Activated T-cell treated with anti-CD3 and anti-CD28 coated beads for 4 hours (primary cell): Measurements from ENCODE around the gene SEMA5A.

Source experiments
- DNase-seq: peaks from one replicate; pipeline ENCODE4 v3.0.0-alpha.2; 2020

SEMA5A gene

DNA sequence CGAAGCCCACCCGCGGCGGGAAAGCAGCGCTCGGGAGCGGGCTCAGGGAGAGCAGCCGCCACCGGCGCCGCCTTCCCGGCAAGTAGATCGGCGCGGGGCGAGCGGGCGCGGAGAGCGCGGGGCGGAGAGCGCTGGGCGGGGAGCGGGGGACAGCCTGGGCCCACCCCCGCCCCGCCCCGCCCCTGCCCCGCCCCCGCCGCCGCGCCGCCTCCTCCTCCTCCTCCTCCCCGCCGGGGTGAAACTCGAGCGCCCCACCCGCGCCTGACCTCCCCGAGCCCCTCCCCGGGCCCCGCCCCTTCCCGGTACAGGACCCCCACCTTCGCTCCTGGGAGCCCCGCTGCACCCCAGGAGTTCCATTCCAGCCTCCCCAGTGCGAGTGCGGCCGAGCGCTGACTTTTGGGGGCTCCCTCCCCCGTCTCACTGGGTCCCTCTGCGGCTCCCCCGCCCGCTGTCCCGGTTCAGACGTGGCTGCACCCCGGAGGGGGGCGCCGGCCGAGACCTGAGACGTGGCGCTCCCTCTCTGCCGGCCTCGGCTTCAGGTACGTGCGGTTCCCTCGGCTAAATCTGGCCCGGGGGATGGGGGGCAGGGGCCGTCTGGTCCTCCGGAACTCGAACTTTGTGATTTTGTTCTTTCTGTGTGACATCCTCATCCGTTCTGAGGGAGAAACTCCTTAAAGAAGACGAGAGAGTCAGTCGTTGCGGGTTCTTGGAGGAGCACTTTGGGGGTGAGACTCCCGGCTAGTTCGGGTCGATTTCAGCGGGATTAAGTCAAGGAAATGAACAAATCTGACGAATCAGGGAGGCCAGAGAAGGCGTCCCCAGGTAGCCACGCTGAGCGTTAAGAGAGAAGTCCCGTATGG is at the start of gene SEMA5A:
SEMA5A (minus strand) TSS at position 84 of the 860 bp plus-strand sequence. CDS start 166,129 bp downstream, outside the sequence.
- DNase-seq: no peak

GRCh38 chr5:9594913-9595312 is 49.0 kb upstream of the SEMA5A start:
- DNase-seq: no peak

GRCh38 chr5:9589049-9589835 is 43.4 kb upstream of the SEMA5A start:
- no peak for DNase-seq

DNA sequence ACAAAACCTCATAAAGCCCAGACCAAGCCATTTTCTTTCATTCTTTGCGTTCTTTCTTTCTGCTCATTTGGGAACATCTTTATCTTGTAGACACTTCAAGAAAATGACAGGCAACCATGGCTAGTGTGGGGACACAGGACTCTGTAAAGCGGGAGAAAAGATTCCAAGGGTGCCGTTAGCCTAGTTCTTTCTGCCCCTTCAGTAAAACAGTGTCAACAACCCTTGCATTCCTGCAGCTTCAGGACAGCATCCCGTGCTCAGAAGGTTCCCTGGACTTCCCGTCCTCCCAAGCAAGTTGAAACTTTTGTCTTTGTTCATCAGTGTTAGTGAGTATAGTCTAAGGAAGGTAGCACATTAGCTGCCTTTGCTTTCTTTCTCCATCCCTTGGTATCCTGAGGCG is 42.4 kb upstream of the SEMA5A start:
- no peak for DNase-seq

- DNase-seq: no peak
Observed at GRCh38 chr5:9587135-9587534, 41.3 kb upstream of the SEMA5A start.

DNA sequence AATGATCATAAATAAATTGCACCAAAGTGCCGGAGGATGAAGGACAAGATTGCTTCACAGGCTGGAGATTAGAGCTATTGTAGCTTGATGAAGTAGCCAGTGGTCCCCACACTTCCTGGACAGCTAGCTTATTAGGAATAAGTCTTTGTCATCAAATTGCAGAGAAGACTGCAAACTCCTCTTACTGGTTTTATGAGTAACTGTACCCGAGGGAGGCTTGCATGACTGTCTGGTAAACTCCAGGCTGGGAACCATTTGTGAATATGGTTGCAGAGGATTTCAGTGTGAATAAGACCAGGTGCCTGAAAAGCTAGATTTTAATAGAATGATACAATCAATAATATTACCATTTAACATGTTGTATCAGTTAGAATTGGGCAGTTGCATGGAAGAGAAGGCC is 36.5 kb upstream of the SEMA5A start:
- DNase-seq: no peak

- DNase-seq: no peak
Observed at GRCh38 chr5:9573796-9574195, 27.9 kb upstream of the SEMA5A start.

GRCh38 chr5:9572246-9572645 is 26.4 kb upstream of the SEMA5A start:
- DNase-seq: no peak

DNA sequence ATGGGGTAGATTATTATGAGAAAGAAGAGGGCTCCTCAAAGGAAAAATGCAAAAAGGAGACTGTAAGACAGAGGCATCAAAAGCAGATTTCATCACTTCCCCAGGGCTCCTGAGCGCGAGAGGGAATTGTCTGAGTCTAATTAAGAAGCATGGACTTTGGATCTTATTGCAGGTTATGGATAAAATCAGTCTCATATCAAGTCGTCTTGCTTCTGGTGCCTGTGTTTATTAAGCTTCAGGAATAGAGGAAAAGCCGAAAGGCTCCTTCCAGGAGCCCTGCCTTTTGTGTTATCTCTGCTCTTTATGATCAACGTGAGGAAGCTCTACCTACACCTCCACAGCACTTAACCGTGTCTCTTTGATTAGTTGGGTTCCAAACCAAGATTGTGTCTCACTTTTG is 25.0 kb upstream of the SEMA5A start:
- DNase-seq: no peak

- no peak for DNase-seq
Observed at GRCh38 chr5:9567039-9567438, 21.2 kb upstream of the SEMA5A start.

- no peak for DNase-seq
Observed at GRCh38 chr5:9564752-9565151, 18.9 kb upstream of the SEMA5A start.

DNA sequence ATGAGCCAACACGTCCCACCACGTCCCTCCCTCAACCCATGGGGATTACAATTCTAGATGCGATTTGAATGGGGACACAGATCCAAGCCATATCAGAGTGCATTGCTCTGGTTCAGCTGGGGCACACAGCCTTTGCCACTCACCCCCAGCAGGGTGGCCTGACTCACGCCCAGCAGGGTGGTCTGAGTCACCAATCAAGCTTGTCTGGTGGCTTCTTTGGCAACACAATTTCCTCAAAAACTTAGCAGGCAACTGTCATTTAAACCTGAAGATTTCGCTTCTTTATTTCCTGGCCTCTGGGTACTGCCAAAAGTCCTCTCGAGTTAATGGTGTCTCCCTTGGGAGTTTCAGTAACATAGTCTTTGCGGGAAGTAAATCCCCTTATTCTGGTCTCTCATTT is 16.3 kb upstream of the SEMA5A start:
- no peak for DNase-seq

DNA sequence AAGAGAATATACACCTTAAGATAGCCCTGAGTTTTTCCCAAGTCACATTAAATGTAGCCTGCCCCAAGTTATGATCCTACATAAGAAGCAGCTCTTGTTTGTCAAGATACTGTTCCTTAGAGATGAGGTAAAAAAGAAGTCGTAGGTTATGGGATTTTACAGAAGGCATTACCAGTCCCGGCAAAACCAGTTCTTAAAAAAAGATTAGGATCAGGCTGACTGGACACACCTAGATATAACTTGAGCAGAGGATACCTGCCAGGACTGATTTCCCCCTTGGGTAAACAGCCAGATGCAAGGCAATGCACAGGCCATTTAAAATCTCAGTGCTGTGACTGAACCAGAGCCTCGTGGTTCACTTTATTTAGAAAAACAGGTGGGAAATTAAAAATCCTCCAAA is 14.1 kb upstream of the SEMA5A start:
- no peak for DNase-seq

GRCh38 chr5:9558319-9558965 is 12.6 kb upstream of the SEMA5A start:
- DNase-seq: no peak

DNA sequence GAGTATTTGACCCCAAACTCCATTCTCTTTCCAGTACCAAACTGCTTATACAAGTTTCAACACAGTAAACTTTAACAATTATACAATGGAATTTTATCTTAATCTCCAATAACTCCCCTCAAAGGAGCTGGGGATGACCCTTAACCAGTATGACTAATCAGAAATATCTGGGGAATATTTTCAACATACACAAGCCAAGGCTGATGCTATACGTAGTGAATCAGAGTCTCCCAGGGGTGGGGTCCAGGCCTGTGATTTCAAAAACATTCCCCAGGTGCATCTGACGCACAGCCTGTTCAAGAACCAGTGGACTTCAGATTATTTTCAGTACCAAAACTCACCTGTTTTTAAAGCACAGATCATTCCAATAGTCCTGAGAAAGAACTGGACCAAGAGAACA is 11.8 kb upstream of the SEMA5A start:
- DNase-seq: no peak

DNA sequence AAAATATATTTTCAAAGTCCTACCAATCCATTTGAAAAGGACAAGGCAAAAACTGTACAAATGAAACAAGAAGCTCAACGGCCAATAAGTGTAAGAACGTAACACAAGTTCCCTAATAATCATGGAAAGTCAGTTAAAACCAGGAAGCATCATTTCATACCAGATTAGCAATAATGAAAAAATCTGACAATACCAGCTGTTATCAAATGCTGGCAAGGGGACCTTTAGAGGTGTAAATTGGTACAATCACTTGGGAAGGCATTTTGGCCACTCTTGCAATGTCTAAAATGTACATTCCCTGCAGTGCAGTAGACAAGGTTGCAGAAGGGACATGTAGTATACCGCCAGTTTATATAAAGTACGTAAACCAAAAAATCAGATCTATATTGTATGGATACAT is 10.1 kb upstream of the SEMA5A start:
- no peak for DNase-seq

- no peak for DNase-seq
Observed at GRCh38 chr5:9554122-9554521, 8.2 kb upstream of the SEMA5A start.

DNA sequence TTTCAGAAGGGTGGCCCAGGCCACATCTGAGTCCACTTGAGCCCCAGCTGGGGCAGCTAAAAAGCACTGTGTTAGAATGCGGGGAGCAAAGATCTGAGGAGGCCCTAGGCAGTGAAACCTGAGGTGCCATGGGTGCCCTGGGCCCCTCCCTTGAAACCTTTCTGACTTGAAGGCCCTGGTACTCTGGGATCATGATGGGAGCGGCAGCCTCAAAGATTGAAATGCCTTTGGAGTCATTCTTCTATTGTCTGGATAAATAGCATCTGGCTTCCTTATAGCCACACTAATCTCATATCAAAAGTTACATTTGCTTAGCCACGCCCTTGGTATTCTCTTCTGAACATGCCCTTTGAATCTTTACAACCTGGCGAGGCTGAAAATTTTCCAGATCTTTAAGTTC is 7.7 kb upstream of the SEMA5A start:
- no peak for DNase-seq

DNA sequence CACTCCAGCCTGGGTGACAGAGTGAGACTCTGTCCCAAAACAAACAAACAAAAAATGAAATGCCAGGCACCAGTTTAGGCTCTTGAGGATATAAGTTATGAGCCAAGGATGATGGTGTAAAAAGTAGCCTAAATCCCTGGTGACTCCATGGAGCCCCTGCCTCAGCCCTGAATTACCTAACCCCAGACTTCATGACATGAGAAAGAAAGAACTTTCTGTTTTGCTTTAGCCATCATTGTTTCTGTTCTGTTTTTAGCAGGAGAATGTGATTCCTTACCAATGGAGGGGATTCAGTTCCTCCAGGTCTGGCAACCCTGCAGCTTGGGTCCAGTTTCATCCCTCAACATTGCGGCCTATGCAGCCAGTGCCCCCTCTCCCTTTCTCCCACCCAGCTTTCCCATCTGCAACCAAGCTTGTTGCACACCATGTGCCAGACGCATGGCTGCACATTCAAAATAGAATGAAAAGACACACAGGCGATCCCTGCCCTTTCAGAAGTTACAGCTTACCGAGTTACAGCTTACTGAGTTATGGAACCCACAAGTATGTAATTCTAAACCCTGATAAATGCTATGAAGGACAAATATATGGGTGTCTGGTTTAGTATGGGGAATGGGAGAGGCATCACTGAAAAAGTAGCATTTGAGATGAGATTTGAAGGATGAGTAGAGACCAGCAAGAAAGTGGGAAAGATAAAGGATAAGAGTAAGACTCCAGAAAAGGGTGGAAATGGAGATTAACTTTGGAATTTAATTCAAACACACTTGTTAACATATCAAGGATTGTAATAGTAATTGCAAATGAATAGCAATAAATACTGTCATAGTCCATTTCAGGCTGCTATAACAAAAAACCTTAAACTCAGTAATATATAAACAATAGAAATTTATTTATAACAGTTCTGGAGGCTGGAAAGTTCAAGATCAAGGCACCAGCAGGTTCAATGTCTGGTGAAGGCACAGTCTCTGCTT is 6.0 kb upstream of the SEMA5A start:
- DNase-seq: no peak

- no peak for DNase-seq
Observed at GRCh38 chr5:9549941-9550340, 4.1 kb upstream of the SEMA5A start.

- DNase-seq: no peak
Observed at GRCh38 chr5:9547122-9547947, 1.5 kb upstream of the SEMA5A start.
